GM21526 (cell line): ENCODE data around the gene PHC2.
"Not testable (repeated sequence)": the region's sequence is repeated elsewhere in the genome, so short reads cannot be mapped to it uniquely, and the experiment has no call there.

Experiments
- ATAC-seq: cut with Tn5 transposase; IDR thresholded peaks from one replicate; pipeline ENCODE4 v1.9.1; 2021; ENCODE audit warnings: moderate library complexity; ENCODE audit not compliant: unreplicated experiment, low FRiP score

The PHC2 gene

DNA sequence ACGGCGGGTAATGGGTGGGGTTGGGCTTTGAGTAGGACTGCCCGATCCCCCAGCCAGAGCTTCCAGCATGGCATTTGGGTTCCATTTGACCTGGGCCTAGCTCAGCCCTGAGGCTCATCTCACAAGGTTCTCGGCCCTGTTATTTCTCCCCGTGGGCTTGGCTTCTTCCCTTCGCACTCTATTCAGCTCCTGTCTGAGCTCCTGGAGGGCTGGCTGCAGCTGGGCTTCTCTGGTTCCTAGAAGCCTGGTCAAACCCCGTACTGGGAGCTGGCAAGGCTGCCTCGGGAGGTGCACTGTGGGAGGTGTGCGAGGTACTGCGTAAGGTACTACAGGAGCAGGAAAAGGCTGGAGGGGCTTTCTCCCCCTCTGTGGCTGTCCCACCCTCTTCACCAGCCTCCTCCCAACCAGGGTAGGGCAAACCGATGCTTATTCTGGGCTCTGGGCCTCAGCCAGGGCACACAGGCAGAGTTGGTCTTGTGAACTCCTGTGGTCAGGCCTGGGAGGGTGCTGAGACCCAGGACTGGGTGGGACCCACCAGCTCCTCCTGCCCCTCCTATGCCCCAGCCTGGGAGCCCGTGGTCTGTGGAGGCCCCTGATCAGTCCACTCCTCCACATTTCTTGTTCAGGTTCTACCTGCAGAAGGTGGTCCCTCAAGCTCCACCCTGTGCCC, 110.8 kb downstream of the PHC2 start:
- no peak for ATAC-seq

DNA sequence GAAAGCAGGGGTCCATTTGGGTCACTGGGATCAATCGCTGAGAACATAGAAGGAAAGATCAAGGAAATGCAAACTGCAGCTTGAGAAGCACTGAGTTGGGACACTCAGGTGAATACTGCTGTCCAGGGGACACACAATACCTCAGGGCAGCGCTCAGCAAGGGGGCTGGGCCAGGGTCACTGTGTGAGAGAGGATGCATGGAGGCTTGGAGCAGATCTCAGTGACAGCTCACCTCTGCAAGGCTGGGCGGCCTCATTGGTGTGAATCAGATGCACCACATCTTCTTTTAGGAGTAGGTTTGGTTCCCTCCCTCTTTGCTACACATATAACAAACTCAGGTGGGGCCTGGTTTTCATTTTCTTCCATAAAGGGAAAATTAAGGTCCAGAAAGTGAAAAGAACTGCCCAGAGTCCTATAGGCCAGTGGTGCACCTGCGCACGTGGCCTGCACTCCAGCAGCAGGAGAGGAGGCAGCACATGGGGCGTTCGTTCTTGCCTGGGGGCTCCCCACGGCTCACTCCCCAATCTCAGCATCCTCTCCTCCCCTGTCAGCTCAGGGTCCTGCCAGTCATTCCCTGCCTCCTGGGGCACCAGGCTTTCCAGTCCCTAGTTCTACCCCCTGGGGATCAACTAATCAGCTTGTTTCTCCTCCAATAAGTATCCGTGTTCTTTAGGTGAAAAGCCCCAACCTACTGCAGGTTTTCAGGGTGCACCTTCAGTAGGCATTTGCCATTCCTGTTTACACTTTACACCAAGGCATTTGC, 111.5 kb downstream of the PHC2 start:
- ATAC-seq: no peak

DNA sequence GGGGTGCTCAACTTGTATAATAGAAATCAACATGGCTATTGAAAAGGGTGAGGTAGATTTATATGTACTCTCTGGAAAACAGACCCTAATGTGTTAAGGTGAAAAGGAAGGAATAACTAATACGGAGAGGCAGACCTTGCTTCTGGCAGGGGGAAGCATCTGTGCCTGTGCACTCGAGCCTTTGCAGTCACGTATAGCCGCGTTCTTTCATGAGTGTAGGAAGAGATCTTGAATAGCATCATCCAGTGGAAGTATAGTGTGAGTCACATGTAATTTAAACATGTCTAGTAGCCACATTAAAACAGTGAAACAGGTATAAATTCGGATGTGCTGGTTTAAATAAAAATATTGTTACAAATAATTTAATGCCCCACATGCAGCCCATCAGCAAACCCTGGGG, 112.9 kb downstream of the PHC2 start:
- no peak for ATAC-seq

DNA sequence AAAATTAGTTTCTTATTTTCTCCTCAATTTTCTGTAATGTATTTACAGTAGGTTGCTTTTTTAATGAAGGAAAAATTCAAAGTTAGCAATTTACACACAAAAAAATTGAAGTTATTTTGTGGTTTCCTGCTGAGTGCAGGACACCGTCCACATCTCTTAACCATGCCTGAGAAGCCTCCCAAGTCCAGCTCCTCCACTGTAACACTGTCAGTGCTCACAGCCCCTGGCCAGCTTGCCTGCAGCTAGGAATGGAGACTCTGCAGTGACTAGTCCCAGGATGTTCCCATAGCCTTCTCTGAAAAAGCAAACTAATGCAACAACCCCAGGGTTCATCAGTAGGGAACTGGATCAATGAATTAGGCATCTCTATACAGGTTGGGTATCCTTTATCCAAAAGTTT, 113.5 kb downstream of the PHC2 start:
- ATAC-seq: no peak

DNA sequence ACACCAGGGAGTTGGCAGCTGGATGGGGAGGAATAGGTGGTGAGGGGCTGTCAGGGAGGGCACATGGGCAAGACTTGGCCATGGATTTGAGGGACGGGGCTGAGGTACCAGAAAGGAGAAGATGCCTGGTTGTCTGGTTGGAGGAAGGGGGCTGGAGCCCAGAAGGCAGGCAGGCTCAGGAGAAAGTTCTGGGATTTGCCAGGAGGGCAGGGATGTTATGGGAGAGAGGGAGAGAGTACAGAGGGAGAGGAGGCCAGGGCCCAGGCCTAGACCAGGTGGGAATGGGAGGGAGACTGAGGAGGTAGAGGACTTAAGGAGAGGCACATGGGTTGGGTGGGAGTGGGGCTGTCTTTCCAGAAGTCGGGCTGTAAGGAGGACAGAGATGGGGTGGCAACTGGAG, 114.3 kb downstream of the PHC2 start:
- no peak for ATAC-seq

DNA sequence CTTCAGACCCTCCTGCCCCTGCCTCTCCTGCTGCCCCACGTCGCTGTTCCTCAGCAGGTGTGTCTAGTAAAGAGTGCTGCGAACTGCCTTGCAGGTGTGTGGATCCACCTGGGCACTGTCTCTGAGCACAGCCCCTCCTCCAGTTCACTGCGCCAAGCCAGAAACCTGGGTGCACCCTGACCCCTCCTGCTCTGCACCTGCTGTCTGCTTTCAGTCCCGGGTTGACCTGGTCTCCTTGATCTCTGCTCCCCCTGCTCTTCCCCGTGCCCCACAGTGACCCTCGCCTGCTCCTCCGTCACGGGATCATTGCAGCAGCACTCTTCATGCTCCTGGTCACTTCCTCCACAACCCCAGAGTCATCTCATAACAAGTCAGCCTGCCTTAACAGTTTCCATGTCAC, 116.5 kb downstream of the PHC2 start:
- ATAC-seq: no peak

DNA sequence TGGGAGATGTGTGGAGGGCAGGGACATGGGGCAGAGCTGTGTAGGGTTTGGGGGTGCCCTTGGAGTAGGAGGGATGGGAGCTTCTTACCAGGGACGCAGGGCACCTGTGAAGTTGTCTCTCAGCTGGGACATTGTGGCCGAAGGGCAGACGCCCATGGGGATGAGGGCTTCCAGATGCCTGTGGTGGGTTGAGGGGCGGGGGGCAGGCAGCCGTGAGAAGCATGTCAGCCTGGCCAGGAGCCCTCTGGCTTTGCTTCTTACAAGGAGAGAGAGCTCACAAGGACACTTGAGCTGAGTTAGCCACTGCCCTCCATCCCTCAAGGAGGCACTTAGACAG, 118.5 kb downstream of the PHC2 start:
- ATAC-seq: no peak

DNA sequence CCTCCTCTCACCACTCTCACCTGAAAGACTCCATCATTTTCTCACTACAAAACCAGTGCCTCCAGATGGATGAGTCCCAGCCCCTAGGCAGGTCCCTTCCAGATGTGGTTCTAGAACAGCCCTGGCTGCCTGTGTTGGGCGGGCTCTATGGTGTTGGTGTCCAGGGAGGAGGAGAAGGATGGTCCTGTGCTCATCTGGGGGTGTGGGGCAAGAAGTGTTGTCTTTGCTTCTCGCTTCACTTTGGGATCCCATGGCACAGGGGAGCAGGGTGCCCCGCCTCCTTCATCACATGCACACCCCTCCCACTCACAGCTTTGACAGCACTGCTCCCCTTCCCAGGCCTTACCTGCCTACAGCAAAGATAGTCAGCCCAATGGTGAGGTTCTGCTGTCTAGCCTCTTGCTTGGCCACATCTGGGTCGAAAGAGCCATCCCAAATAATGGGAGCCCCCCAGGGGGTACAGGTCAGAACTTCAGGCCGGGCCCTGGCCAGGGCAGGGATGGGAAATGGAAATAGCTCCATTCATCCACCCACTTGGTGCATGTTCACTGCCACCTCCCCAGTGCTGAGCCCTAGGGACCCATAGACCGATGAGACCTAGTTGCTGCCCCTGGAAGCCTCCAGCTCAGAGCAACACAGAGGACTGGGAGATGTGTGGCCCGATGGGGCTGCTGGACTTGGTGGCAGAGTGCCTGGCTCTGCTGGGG, 119.0 kb downstream of the PHC2 start:
- ATAC-seq: no peak

DNA sequence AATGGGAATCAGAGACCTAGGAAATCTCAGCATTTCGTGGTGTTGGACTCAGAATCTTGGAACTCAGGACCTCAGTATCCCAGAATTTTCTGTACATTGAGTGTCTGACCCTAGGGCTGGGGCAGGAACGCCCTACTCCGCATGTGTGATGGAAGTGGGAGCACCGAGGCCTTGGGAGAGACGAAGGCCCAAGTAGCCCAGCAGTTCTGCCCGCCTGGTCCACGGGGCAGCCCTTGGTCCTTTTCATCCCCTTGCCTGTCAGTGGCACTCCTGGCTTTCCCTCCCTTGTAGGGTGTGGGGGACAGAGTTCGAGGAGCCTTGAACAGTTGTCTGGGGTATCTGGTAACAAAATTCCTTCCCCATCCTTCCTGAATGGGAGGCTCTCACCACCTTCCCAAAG, 120.2 kb downstream of the PHC2 start:
- no peak for ATAC-seq

DNA sequence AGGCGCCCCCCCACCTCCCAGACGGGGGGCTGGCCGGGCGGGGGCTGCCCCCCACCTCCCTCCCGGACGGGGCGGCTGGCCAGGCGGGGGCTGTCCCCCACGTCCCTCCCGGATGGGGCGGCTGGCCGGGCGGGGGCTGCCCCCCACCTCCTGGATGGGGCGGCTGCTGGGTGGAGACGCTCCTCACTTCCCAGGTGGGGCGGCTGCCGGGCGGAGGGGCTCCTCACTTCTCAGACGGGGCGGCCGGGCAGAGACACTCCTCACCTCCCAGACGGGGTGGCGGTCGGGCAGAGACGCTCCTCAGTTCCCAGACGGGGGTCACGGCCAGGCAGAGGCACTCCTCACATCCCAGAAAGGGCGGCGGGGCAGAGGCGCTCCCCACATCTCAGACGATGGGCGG, 121.5 kb downstream of the PHC2 start:
- ATAC-seq: not testable (repeated sequence)

DNA sequence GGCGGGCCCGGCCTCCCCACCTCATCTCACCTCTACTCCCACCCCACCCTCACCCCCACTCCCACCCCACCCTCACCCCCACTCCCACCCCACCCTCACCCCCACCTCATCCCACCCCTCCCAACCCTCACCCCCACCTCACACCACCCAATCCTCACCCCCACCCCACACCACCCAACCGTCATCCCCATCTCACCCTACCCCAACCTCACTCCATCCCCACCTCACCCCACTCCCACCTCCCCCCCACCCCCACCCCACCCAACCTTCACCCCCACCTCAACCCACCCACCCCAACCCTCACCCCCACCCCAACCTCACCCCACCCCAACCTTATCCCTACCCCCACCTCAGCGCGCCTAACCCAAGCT, 123.4 kb downstream of the PHC2 start:
- no peak for ATAC-seq

DNA sequence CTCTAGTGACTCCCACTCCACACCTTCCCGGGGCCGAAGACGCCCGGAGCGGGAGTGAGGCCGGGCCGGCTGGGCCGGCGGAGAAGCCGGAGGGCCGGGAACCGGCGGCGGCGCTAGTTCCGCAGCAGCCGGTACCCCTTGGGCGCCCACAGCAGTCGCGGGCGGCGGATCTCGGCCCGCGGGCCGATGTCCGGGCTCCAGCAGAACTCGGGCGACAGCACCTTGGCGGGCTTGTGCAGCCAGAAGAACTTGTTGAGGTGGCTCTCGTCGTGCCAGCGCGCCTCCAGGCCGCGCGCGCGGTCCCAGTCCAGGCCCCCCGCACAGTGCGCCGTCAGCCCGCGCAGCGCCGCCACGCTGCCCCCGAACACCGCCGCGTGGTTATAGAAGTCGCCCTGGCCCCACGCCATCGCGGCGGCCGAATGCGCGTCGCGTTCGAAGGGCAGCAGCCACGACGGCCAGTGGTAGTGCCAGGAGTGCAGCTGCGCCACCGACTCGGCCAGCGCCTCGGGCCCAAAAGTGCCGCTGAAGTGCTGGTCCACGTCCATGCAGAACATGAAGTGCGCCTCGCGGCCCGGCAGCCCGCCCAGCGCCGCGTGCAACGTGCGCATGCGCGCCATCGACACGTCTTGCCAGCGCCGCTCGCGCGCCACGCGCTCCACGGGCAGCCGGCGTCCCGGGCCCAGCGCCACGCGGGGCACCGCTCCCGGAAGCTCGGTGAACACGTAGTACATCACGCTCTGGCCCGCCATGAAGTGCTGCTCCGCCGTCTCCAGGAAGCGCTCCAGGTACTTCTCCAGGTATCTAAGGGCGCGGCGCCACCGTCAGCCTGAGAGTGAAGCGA, 124.0 kb downstream of the PHC2 start:
- no peak for ATAC-seq

DNA sequence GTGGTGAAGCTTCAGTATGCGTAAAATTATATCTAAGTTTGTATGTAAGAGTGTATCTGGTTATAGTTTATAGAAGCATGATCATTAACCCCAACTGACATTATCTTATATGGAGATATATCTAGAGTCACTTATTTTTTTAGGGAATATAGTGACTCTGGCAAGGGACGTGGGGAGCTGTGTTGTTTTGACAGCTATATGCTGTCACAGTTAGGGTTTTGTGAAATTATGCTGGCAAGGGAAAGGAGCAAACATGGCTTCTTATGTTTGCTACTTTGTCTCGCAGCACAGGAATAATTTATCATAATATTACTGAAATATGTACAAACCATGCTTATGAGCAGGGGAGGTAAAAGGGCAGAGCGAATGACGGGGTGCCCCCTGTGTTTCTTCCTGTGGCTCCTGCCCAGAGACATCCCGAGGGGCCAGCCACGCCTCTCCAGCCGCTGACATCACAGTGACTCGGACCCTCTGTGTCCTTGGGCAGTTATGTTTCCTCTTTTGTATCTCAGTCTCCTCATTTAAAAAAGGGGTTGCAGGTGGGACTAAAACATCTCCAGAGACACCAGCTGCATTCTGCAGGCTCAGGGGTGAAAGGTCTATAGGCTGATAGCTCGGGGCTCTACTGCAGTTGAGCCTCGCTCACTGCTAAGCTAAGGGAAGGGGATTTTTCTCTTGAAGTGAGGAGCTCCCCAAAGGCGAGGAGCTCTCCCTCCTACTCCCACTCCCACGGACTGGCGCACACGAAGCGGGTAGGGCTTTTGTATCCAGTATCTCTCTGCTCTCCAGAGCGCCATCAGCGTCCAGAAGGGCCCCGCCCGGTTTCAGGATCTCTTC, 124.9 kb downstream of the PHC2 start:
- ATAC-seq: no peak

DNA sequence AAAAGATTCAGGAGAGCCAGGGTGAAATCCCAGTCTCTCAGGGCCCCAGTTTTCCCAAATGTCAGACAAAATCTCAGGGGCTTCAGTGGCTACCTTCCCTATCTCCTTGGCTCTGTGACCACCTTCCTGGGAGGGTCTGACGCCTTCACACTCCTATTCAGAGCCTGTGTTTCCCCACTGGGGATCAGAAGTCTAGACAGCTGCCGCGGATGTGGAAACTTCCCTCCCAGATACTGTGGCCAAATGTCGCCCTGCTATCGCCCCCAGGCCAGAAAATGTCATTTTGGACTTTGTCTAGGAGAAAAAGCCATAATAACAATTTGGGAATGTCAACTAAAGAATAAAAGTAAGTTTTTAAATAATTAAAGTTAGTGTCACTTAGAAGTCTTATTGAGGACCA, 125.9 kb downstream of the PHC2 start:
- no peak for ATAC-seq

DNA sequence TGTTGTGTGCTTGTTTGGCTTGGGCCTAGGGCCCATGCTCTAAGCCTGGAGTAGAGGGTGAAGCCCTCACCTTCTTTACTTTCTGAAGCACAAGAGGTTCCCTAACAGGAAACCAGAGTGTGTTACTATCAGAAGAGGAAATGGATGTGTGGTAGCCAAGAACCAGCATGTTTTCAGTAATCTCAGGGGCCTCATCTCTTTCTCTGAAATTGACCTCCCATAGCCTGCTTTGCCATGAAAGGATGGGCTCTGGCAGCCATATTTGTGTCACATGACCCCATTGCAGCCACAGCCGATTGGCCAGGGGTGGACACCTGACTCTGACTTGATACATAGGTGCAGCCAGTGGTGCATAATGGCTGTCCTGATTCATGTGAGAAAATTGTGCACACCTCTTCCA, 128.6 kb downstream of the PHC2 start:
- no peak for ATAC-seq

DNA sequence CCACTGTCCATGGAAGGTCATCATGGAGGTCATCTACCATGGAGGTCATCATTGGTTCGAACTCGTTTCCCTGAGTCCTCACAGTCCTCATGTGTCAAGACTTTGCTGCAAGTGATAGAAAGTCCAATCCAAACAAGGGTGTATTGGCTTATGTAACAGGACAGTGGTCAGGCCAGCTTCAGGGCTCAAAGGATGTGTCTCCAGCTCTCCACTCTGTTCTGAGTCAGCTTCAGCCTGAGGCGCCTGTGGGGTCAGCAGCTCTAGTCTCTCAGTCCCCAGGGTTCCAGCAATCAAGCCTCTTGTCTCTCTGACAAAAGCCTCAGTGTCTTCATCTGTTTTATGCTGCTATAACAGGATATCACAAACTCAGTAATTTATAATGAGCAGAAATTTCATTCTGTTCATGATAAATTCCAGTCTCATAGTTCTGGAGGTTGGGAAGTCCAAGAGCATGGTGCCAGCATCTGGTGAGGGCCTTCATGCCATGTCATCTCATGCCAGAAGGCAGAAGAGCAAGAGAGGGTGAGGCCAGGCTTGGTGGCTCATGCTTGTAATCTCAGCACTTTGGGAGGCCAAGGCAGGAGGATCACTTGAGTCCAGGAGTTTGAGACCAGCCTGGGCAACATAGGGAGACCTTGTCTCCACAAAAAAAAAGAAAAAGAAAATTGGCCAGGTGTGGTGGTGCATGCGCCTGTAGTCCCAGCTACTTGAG, 129.5 kb downstream of the PHC2 start:
- ATAC-seq: no peak

DNA sequence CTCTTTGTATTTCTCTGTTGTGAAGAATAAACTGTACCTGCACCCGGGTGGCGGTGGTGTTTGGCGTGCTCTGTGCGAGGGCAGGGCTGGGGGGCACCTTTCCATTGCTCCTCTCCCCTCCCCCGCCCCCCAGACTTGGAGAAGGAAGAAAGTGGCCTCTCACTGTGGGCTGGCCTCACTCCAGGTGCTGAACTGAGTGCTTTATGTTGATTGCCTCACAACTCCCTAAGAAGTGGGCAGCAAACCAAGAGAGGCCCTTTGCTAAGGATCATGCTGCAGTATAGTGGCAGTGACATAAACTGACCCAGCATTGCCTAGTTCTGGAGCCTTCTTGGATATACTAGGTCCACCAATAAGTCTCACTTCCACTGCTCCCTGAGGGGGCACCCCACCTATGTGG, 130.2 kb downstream of the PHC2 start:
- no peak for ATAC-seq

DNA sequence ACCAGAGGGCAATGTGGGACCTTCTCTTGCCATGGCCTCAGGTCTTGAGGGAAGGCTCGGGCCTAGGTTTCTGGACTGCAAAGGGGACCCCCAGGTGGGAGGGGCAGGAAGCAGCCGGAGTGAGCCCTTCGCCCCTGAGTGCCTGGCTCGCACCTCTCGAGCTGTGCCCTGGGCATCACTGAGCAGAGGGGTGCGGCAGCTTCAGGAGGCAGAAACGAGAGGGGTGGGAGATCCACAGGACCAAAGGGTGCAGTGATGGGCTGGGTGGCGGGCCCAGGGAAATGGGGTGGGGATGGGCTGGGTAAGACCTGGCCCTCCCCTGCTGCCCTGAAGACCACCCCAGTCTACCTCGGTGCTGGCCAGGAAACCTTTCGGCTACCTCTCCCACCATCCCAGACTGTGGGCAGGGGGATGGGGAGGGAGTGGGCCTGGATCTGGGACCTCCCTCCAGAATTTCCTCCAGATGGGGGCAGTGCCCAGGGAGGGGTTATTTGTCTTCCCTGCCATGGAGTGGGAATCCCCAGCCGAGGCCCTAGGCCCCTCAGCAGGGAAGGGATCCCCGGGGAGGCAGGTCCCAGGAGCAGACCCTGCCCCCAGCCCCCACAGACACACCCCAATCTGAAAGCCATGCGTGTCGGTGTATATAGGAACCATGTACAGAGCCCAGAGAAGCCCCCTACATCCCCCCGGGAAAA, 131.3 kb downstream of the PHC2 start:
- no peak for ATAC-seq
